IMR-90 (cell line): ENCODE results near the gene EVA1A.

ENCODE experiments used
- CHD1 ChIP-seq: IDR thresholded peaks from 2 replicates; pipeline ENCODE4 v1.6.1; 2012; ENCODE audit warnings: low read depth, low read length, improper control_type of control experiment
- MAFK ChIP-seq: IDR thresholded peaks from 2 replicates; pipeline ENCODE4 v1.6.1; 2012; ENCODE audit warnings: low read depth, low read length, improper control_type of control experiment
- POLR2A ChIP-seq: IDR thresholded peaks from 2 replicates; pipeline ENCODE4 v1.6.1; 2012; ENCODE audit warnings: mild to moderate bottlenecking, low read depth, low read length
- RAD21 ChIP-seq: IDR thresholded peaks from 2 replicates; pipeline ENCODE4 v1.6.1; 2012; ENCODE audit warnings: low read length, improper control_type of control experiment
- TF ChIP-seq, protein P1 (sequence below): conservative IDR thresholded peaks from 2 replicates; pipeline ENCODE4 v1.5.1; 2012; ENCODE audit warnings: mild to moderate bottlenecking, low read depth, low read length, improper control_type of control experiment
- TF ChIP-seq, protein P2 (sequence below): fragments of 150-350 bp; IDR thresholded peaks from 2 replicates; pipeline ENCODE4 v1.6.1; 2016; ENCODE audit warnings: low read depth, mild to moderate bottlenecking, low read length, moderate library complexity, borderline replicate concordance

DNA sequence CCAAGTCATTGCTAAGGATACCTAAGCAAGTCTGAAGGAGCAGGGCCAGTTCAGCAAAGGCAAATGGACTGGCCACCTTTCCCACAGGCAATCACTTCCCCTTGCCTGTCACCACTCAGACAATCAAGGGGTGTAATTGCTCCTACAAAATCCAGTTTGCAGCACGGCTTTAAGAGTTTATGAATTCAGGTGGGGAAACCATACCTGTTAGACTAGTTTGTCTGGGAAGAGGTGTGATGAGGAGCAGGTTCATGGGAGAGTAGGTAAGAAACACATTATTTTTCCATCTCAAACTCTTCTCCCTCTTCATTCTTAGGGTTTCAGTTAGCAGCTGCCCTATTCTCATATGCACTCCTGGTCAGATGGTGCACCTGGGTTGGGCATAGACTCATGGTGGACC lies 102.5 kb downstream of the EVA1A start:
- TF ChIP-seq RAD21 (no peak), CHD1 (no peak), MAFK (no peak), POLR2A (no peak)
- TF ChIP-seq, protein P1, sequence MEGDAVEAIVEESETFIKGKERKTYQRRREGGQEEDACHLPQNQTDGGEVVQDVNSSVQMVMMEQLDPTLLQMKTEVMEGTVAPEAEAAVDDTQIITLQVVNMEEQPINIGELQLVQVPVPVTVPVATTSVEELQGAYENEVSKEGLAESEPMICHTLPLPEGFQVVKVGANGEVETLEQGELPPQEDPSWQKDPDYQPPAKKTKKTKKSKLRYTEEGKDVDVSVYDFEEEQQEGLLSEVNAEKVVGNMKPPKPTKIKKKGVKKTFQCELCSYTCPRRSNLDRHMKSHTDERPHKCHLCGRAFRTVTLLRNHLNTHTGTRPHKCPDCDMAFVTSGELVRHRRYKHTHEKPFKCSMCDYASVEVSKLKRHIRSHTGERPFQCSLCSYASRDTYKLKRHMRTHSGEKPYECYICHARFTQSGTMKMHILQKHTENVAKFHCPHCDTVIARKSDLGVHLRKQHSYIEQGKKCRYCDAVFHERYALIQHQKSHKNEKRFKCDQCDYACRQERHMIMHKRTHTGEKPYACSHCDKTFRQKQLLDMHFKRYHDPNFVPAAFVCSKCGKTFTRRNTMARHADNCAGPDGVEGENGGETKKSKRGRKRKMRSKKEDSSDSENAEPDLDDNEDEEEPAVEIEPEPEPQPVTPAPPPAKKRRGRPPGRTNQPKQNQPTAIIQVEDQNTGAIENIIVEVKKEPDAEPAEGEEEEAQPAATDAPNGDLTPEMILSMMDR, result no peak
- TF ChIP-seq, protein P2, sequence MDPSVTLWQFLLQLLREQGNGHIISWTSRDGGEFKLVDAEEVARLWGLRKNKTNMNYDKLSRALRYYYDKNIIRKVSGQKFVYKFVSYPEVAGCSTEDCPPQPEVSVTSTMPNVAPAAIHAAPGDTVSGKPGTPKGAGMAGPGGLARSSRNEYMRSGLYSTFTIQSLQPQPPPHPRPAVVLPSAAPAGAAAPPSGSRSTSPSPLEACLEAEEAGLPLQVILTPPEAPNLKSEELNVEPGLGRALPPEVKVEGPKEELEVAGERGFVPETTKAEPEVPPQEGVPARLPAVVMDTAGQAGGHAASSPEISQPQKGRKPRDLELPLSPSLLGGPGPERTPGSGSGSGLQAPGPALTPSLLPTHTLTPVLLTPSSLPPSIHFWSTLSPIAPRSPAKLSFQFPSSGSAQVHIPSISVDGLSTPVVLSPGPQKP, result no peak
